Neural cell (in vitro differentiated cells): Measurements from ENCODE around the gene PRR5.

ENCODE experiments used
- CTCF ChIP-seq: fragments of 450-650 bp; IDR thresholded peaks from 2 replicates; pipeline ENCODE4 v1.5.1; 2014; ENCODE audit warnings: antibody characterized with exemption, mild to moderate bottlenecking, moderate library complexity; ENCODE audit not compliant: poor library complexity, severe bottlenecking
- EZH2 ChIP-seq: fragments of 200-600, 300-800 bp; shearing (Covaris generic), sonication (generic); IDR thresholded peaks from 2 replicates; pipeline ENCODE4 v1.6.1; 2014; ENCODE audit warnings: antibody characterized with exemption, low read length, borderline replicate concordance, mild to moderate bottlenecking; ENCODE audit not compliant: insufficient read depth, poor library complexity, severe bottlenecking
- MXI1 ChIP-seq: fragments of 450-650 bp; conservative IDR thresholded peaks from 2 replicates; pipeline ENCODE4 v1.6.1; 2014; ENCODE audit warnings: antibody characterized with exemption, mild to moderate bottlenecking; ENCODE audit not compliant: poor library complexity, severe bottlenecking
- POLR2AphosphoS5 ChIP-seq: IDR thresholded peaks from 2 replicates; pipeline ENCODE4 v1.6.1; 2012
- REST ChIP-seq: IDR thresholded peaks from 2 replicates; pipeline ENCODE4 v1.6.1; 2012; ENCODE audit warnings: borderline replicate concordance

DNA sequence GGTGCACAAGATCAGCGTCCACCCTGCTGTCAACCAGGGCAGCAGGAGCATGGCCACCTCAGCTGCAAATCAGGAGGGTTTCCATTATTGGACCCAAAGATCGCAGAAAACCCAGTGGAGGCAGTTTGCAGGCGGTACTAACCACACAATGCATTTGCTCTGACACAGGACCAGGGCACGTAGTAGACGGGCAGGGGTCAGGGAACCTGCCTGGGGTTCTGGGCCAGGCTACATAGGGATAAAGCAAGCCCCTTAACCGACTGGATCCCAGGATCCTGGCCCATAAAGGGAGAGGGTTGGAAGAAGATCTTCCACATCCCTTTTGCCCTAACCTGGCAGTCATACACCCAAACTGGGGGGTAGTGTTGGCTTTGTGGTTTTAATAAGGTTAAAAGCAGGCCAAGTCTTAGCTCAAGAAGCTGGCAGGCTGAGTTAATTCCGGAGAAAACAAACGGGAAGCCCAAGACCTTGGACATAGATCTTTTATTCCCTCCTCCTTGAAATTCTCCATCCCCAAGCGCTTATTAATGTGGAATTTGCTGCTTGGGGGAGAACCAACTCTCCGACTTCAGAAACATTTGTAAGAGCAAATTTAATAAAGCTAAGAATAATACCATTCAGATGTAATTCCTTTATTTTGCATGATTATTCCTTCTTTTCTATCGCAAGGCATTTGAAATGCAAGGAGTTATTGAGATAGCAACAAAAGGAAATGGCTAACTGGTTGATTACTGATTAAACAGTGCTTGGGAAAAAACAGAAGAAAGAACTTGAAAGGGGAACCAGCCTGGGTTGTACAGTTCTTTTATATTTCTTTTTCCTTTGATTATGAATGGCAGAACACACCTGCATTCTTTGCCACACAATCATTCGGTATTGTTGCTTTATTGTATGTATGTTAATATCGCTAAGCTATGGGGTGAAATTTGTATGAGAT is 44.1 kb downstream of the PRR5 start:
- TF ChIP-seq MXI1 (no peak), CTCF (no peak), POLR2AphosphoS5 (no peak), EZH2 (no peak), REST (no peak)
